Colonic mucosa (tissue), 4 donors: Measurements from ENCODE around the gene GAS6. TPM values are rescaled to one million over a fixed set of nuclear protein-coding genes. Genes with fewer than 3 reads are reported as not detected.

Source experiments
- DNase-seq: peaks from one replicate; pipeline ENCODE4 v3.0.0-alpha.2; 2020
- H3K27ac ChIP-seq: fragments of 200-600 bp; one replicate; pipeline ENCODE4 v1.8.0; 2021
- H3K27me3 ChIP-seq: fragments of 200-600 bp; one replicate; pipeline ENCODE4 v1.8.0; 2021
- H3K36me3 ChIP-seq: fragments of 200-600 bp; one replicate; pipeline ENCODE4 v1.8.0; 2021
- H3K4me1 ChIP-seq: fragments of 200-600 bp; one replicate; pipeline ENCODE4 v1.8.0; 2021; ENCODE audit warnings: mild to moderate bottlenecking
- H3K4me3 ChIP-seq: fragments of 200-600 bp; one replicate; pipeline ENCODE4 v1.8.0; 2021
- H3K9ac ChIP-seq, 2 donors: one replicate each; pipeline ENCODE4 v1.7.0; 2013; ENCODE audit warnings: control low read depth in 2 of 2, low read depth in 2 of 2, low read length in 2 of 2
- H3K9me3 ChIP-seq: fragments of 200-600 bp; one replicate; pipeline ENCODE4 v1.8.0; 2021
- CTCF ChIP-seq: fragments of 200-600 bp; IDR thresholded peaks from one replicate; pipeline ENCODE4 v1.8.0; 2022; ENCODE audit warnings: antibody characterized with exemption, mild to moderate bottlenecking
- intact Hi-C: fragments of 100-400 bp; cut with DNase I; formaldehyde crosslinking; loops from one replicate; pipeline ENCODE4 v1.14.1; 2022
- total RNA-seq, 2 donors: library from RNA; stranded (reverse); fragmentation: NEBNext Ultra II Directional in 1 of 2; extraction: Animal tissue kit (Norgen Biotek cat#: 25700) in 1 of 2; gene quantifications; one replicate each; pipeline ENCODE4 v1.2.1, GENCODE V29; 2021
- donor health status: healthy.
- donor health status: DM: no; HTN: no; CAD: no.
- donor health status: DM: no; HTN: no; CAD: no.

The GAS6 gene
- total RNA-seq, 2 donors from 2014 or later: 118 to 121 TPM

- Histone ChIP-seq H3K27ac (no peak overlapping the region), H3K4me1 (no peaks in the 10 kb centered on the region), H3K9me3 (no peaks in the 10 kb centered on the region), H3K27me3 (no peaks in the 10 kb centered on the region), H3K9ac (no peak overlapping the region), H3K36me3 (no peaks in the 10 kb centered on the region), H3K4me3 (no peak overlapping the region)
- intact Hi-C loops: no loop called here
- no peak for DNase-seq
- no peak for TF ChIP-seq CTCF
These were observed 18.8 kb upstream of the GAS6 start for GRCh38 chr13:113882716-113883115.

GRCh38 chr13:113882267-113882630, 18.4 kb upstream of the GAS6 start:
- Histone ChIP-seq H3K9me3 (no peaks in the 10 kb centered on the region), H3K4me3 (no peak overlapping the region), H3K4me1 (no peaks in the 10 kb centered on the region), H3K36me3 (no peaks in the 10 kb centered on the region), H3K27me3 (no peaks in the 10 kb centered on the region), H3K27ac (no peak overlapping the region), H3K9ac (no peak overlapping the region)
- intact Hi-C loops: no loop called here
- DNase-seq: no peak
- TF ChIP-seq CTCF: no peak

- Histone ChIP-seq H3K27me3 (no peaks in the 10 kb centered on the region), H3K4me3 (no peak overlapping the region), H3K36me3 (no peaks in the 10 kb centered on the region), H3K9ac (no peak overlapping the region), H3K4me1 (no peaks in the 10 kb centered on the region), H3K27ac (no peak overlapping the region), H3K9me3 (no peaks in the 10 kb centered on the region)
- no peak for DNase-seq
- intact Hi-C loops: no loop called here
- no peak for TF ChIP-seq CTCF
These were observed 17.9 kb upstream of the GAS6 start for GRCh38 chr13:113881614-113882266.

GRCh38 chr13:113880651-113881611, 17.1 kb upstream of the GAS6 start:
- H3K36me3 ChIP-seq: no peaks in the 10 kb centered on the region
- no peak overlapping the region for H3K9ac ChIP-seq
- H3K27ac ChIP-seq: no peak overlapping the region
- H3K4me1 ChIP-seq: no peaks in the 10 kb centered on the region
- DNase-seq: no peak
- intact Hi-C loops: no loop called here
- H3K9me3 ChIP-seq: no peaks in the 10 kb centered on the region
- TF ChIP-seq CTCF: no peak
- H3K27me3 ChIP-seq: no peaks in the 10 kb centered on the region
- H3K4me3 ChIP-seq: no peak overlapping the region

GRCh38 chr13:113879494-113880360, 15.9 kb upstream of the GAS6 start:
- Histone ChIP-seq H3K9me3 (no peaks in the 10 kb centered on the region), H3K4me1 (no peaks in the 10 kb centered on the region), H3K27ac (no peak overlapping the region), H3K9ac (no peak overlapping the region), H3K36me3 (no peaks in the 10 kb centered on the region), H3K27me3 (no peaks in the 10 kb centered on the region), H3K4me3 (no peak overlapping the region)
- TF ChIP-seq CTCF: no peak
- intact Hi-C loops: no loop called here
- no peak for DNase-seq
